HepG2 (cell line): ENCODE data around the gene JSRP1. TPM values are rescaled to one million over a fixed set of nuclear protein-coding genes. Genes with fewer than 3 reads are reported as not detected.
A peak's percentile ranks its signal among the peaks of the same experiment; 100 is the strongest.

Experiments
- ATAC-seq: fragments of 200-7000 bp; cut with Tn5 transposase; 3 replicates; pipeline ENCODE4 v1.9.1; 2020; ENCODE audit warnings: mild to moderate bottlenecking, moderate library complexity
- BruUV-seq: library from RNA; stranded (reverse); fragments of 400-500 nt; replicated peaks from 2 replicates; lab custom pipeline; 2021; lab: Mats Ljungman, UMichigan
- CTCF ChIA-PET: fragments of 300-600 bp; formaldehyde crosslinking; extraction: SDS; loops from one replicate; lab custom pipeline; 2021; ENCODE audit warnings: low total read pairs, inconsistent platforms, low intra/inter-chr PET ratio; lab: Yijun Ruan, JAX
- POLR2A ChIA-PET: fragments of 350-600 bp; sonication (Branson Sonifier 250); formaldehyde crosslinking; loops from one replicate; lab custom pipeline; 2020; ENCODE audit warnings: antibody characterized with exemption, inconsistent platforms; lab: Yijun Ruan, JAX
- DNase-seq: peaks from one replicate; pipeline ENCODE4 v3.0.0-alpha.2; 2015; ENCODE audit warnings: low spot score
- FAIRE-seq: peaks from 3 replicates; lab custom pipeline; 2011; peaks lifted over from hg19 to GRCh38; lab: Jason Lieb, UNC
- H2AFZ ChIP-seq: one replicate; pipeline ENCODE4 v1.6.1; 2011; ENCODE audit warnings: low read length, inconsistent platforms
- H3K27ac ChIP-seq: fragments of 300-600 bp; 3 replicates; pipeline ENCODE4 v1.8.0; 2011; ENCODE audit warnings: mixed run types, mild to moderate bottlenecking, mixed read lengths, low read length, inconsistent platforms; ENCODE audit not compliant: insufficient read depth; ENCODE audit errors: extremely low read length
- H3K27me3 ChIP-seq, 2 experiments: fragments of 200-600 bp in 1 of 2; 2 replicates in 1 of 2; 3 replicates in 1 of 2; pipeline versions ENCODE4 v1.6.0 to v1.8.0; 2011; ENCODE audit warnings: low read length in 2 of 2, mild to moderate bottlenecking in 2 of 2, moderate library complexity in 2 of 2, inconsistent platforms in 1 of 2; ENCODE audit not compliant: insufficient read depth in 2 of 2, control insufficient read depth in 1 of 2
- H3K36me3 ChIP-seq, 2 experiments: fragments of 200-600 bp in 1 of 2; replicated peaks in 1 of 2; 2 replicates in 1 of 2; 3 replicates in 1 of 2; pipeline versions ENCODE4 v1.5.1 to v1.8.0; 2011; ENCODE audit warnings: low read length in 2 of 2, inconsistent platforms in 1 of 2; ENCODE audit not compliant: insufficient read depth in 2 of 2, control insufficient read depth in 1 of 2
- H3K4me1 ChIP-seq: 2 replicates; pipeline ENCODE4 v1.5.1; 2012; ENCODE audit warnings: low read length, inconsistent platforms; ENCODE audit not compliant: insufficient read depth
- H3K4me2 ChIP-seq: 2 replicates; pipeline ENCODE4 v1.6.0; 2011; ENCODE audit warnings: low read depth, low read length, inconsistent platforms
- H3K4me3 ChIP-seq, 3 experiments: fragments of 200-600 bp in 1 of 3; sonication (generic), shearing (Covaris generic) in 1 of 3; replicated peaks in 1 of 3; 2 replicates each; pipeline ENCODE4 v1.5.1; 2011 to 2016; ENCODE audit warnings: low read length in 3 of 3, inconsistent platforms in 2 of 3, low read depth in 2 of 3, mild to moderate bottlenecking in 2 of 3, control low read depth in 1 of 3, mixed read lengths in 1 of 3; ENCODE audit not compliant: insufficient read depth in 1 of 3
- H3K79me2 ChIP-seq: one replicate; pipeline ENCODE4 v1.6.1; 2011; ENCODE audit warnings: low read length, inconsistent platforms; ENCODE audit not compliant: insufficient read depth
- H3K9ac ChIP-seq: 2 replicates; pipeline ENCODE4 v1.6.0; 2011; ENCODE audit warnings: mild to moderate bottlenecking, low read depth, low read length, inconsistent platforms; ENCODE audit not compliant: insufficient read depth
- H3K9me3 ChIP-seq: 2 replicates; pipeline ENCODE4 v1.5.1; 2012; ENCODE audit warnings: mild to moderate bottlenecking, low read length
- H4K20me1 ChIP-seq: 2 replicates; pipeline ENCODE4 v1.6.0; 2011; ENCODE audit warnings: inconsistent platforms, mild to moderate bottlenecking, low read length, moderate library complexity; ENCODE audit not compliant: insufficient read depth
- ATF7 ChIP-seq, 2 experiments: fragments of 450-650 bp in 1 of 2; sonication (generic) in 1 of 2; formaldehyde crosslinking in 1 of 2; IDR thresholded peaks; 2 replicates each; pipeline versions ENCODE4 v1.4.0 to v1.6.1; 2016 to 2020; ENCODE audit warnings: antibody characterized with exemption in 1 of 2, mild to moderate bottlenecking in 1 of 2, missing genetic modification reagents in 1 of 2
- HOXA3 ChIP-seq: sonication (generic); formaldehyde crosslinking; IDR thresholded peaks from 2 replicates; pipeline ENCODE4 v1.5.0; 2020; ENCODE audit warnings: missing genetic modification reagents
- SIN3B ChIP-seq: fragments of 150-350 bp; IDR thresholded peaks from 2 replicates; pipeline ENCODE4 v1.6.1; 2014; ENCODE audit warnings: low read length
- ZBTB38 ChIP-seq: sonication (generic); formaldehyde crosslinking; IDR thresholded peaks from 2 replicates; pipeline ENCODE4 v1.5.1; 2020; ENCODE audit warnings: mild to moderate bottlenecking, missing genetic modification reagents
- ZNF605 ChIP-seq: sonication (generic); formaldehyde crosslinking; IDR thresholded peaks from 2 replicates; pipeline ENCODE4 v1.8.0; 2022; ENCODE audit warnings: mild to moderate bottlenecking, missing genetic modification reagents
- WGBS: methylation state at CpG from one replicate; pipeline ENCODE4 v1.1.6; 2017; ENCODE audit warnings: low lambda C conversion rate; 5-methylcytosine and 5-hydroxymethylcytosine counted together
- in situ Hi-C: cut with HindIII; loops from 2 replicates; pipeline ENCODE4 v1.10.0; 2017; ENCODE audit warnings: low pct_unique_long_range_greater_than_20kb; ENCODE audit not compliant: extremely low pct_ligation_motif_present
- intact Hi-C: fragments of 100-400 bp; cut with micrococcal nuclease; formaldehyde crosslinking; loops from one replicate; pipeline ENCODE4 v1.10.0; 2022; ENCODE audit not compliant: unreplicated experiment
- polyA plus RNA-seq, 8 experiments: library from polyadenylated mRNA; depleted of rRNA in 3 of 8; stranded (reverse) in 7 of 8; unstranded in 1 of 8; fragments of >200 nt; fragmentation: Illumina TruSeq in 4 of 8; extraction: Trizol in 4 of 8; gene quantifications; 2 replicates each; pipeline versions ENCODE4 v1.2.1 to v1.2.3, GENCODE V29; 2011 to 2016; ENCODE audit warnings: low read depth in 4 of 8, missing spikeins in 1 of 8, mixed read lengths in 1 of 8; ENCODE audit not compliant: insufficient read depth in 1 of 8
- total RNA-seq, 5 experiments: library from RNA; depleted of rRNA; stranded (reverse); fragments of >200 nt; fragmentation: Illumina TruSeq; extraction: Trizol; gene quantifications; 2 replicates each; pipeline ENCODE4 v1.2.3, GENCODE V29; 2016; ENCODE audit warnings: low read depth in 1 of 5
- TF ChIP-seq, protein P1 (sequence below): sonication (generic); formaldehyde crosslinking; IDR thresholded peaks from 2 replicates; pipeline ENCODE4 v1.8.1; 2022; ENCODE audit warnings: low read depth, mild to moderate bottlenecking, missing genetic modification reagents

JSRP1 gene
- total and polyA plus RNA-seq, 2 of the 13 experiments (the other 11 are each of a cell fraction or from before 2014, with no cell fraction given): 0.16 to 0.38 TPM

DNA sequence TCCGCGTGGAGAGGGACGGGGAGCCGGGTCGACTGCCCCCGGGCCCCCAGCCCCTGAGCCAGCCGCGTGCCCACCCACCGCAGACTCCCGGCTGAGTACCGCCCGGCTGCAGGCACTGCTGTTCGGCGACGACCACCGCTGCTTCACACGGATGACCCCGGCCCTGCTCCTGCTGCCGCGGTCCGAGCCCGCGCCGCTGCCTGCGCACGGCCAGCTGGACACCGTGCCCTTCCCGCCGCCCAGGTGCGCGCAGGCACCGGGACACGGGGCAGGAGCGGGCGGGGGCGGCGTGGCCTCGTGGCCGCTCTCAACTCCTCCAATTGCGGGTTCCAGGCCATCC, 5.5 kb downstream of the JSRP1 start:
- intact Hi-C loops: no loop called here
- Histone ChIP-seq H3K27ac (no peak overlapping the region), H3K36me3 (peaks cover 9 to 19% of the 10 kb centered on the region in 2 experiments; a peak in 4 of 5 replicates), H3K4me1 (peaks cover 26% of the 10 kb centered on the region), H3K9ac (no peak overlapping the region), H2AFZ (no peak overlapping the region), H4K20me1 (no peaks in the 10 kb centered on the region), H3K4me3 (no peak overlapping the region), H3K79me2 (no peaks in the 10 kb centered on the region), H3K27me3 (no peaks in the 10 kb centered on the region), H3K9me3 (no peaks in the 10 kb centered on the region), H3K4me2 (no peak overlapping the region)
- DNase-seq (no peak), ATAC-seq (no peak), FAIRE-seq (no peak)
- ChIA-PET POLR2A (no interaction called here), CTCF (no interaction called here)
- BruUV-seq: no TSS peak
- WGBS: 91% methylated on average over 23 of the region's 40 CpGs
- peak; percentile 35; the same call in 1 of the 2 replicates for TF ChIP-seq HOXA3 (CRISPR knock-in tag)
- TF ChIP-seq, protein P1, sequence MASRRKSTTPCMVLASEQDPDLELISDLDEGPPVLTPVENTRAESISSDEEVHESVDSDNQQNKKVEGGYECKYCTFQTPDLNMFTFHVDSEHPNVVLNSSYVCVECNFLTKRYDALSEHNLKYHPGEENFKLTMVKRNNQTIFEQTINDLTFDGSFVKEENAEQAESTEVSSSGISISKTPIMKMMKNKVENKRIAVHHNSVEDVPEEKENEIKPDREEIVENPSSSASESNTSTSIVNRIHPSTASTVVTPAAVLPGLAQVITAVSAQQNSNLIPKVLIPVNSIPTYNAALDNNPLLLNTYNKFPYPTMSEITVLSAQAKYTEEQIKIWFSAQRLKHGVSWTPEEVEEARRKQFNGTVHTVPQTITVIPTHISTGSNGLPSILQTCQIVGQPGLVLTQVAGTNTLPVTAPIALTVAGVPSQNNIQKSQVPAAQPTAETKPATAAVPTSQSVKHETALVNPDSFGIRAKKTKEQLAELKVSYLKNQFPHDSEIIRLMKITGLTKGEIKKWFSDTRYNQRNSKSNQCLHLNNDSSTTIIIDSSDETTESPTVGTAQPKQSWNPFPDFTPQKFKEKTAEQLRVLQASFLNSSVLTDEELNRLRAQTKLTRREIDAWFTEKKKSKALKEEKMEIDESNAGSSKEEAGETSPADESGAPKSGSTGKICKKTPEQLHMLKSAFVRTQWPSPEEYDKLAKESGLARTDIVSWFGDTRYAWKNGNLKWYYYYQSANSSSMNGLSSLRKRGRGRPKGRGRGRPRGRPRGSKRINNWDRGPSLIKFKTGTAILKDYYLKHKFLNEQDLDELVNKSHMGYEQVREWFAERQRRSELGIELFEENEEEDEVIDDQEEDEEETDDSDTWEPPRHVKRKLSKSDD (CRISPR knock-in tag): 0 out of 2 replicates have a peak, but pooled peaks have one; percentile 34
- TF ChIP-seq ATF7 (IDR thresholded peaks at IDR 0.05): no peak
- no peak for TF ChIP-seq ATF7 (CRISPR knock-in tag; IDR thresholded peaks at IDR 0.05)
- peak; percentile 3; the same call in 1 of the 2 replicates for TF ChIP-seq ZBTB38 (CRISPR knock-in tag)
- no peak for TF ChIP-seq SIN3B
- no peak for TF ChIP-seq ZNF605 (CRISPR knock-in tag)
- TF ChIP-seq, all 625 proteins: peak for 3
- in situ Hi-C loops: no loop called here
